Epithelial cell of esophagus (primary cell): ENCODE results near the gene ARHGEF7.

Experiments used
- DNase-seq: peaks from one replicate; pipeline ENCODE4 v3.0.0; 2010; ENCODE audit warnings: low read depth
- H3K4me3 ChIP-seq: 2 replicates; pipeline ENCODE4 v1.5.1; 2011; ENCODE audit warnings: mild to moderate bottlenecking, low read length, control low read depth
- TF ChIP-seq, protein P1 (sequence below): IDR thresholded peaks from 2 replicates; pipeline ENCODE4 v1.5.1; 2011; ENCODE audit warnings: low read depth, mild to moderate bottlenecking, low read length, control low read depth, inconsistent platforms; ENCODE audit not compliant: insufficient read depth; ENCODE audit errors: missing control alignments

The ARHGEF7 gene

DNA sequence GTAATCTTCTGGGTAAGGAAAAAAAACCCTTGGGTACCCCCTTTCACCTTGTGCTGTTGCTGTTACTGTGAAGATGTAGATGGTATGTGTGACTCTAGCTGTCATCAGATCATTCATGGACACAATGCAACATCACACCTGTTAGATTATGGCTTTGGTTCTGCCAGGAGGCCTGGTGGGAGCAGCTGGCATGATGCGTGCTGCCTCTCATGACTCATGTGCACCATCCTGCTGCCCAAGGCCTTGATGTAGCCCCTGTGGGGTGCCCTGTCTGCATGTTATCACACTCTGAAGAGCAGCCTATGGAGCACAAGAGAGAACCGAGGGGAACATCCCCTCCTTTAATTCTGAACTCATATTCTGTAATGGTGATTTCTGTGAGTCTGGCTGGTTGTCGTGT is 147.6 kb downstream of the ARHGEF7 start:
- no peak for DNase-seq
- H3K4me3 ChIP-seq = no peak overlapping the region
- TF ChIP-seq, protein P1, sequence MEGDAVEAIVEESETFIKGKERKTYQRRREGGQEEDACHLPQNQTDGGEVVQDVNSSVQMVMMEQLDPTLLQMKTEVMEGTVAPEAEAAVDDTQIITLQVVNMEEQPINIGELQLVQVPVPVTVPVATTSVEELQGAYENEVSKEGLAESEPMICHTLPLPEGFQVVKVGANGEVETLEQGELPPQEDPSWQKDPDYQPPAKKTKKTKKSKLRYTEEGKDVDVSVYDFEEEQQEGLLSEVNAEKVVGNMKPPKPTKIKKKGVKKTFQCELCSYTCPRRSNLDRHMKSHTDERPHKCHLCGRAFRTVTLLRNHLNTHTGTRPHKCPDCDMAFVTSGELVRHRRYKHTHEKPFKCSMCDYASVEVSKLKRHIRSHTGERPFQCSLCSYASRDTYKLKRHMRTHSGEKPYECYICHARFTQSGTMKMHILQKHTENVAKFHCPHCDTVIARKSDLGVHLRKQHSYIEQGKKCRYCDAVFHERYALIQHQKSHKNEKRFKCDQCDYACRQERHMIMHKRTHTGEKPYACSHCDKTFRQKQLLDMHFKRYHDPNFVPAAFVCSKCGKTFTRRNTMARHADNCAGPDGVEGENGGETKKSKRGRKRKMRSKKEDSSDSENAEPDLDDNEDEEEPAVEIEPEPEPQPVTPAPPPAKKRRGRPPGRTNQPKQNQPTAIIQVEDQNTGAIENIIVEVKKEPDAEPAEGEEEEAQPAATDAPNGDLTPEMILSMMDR = no peak

DNA sequence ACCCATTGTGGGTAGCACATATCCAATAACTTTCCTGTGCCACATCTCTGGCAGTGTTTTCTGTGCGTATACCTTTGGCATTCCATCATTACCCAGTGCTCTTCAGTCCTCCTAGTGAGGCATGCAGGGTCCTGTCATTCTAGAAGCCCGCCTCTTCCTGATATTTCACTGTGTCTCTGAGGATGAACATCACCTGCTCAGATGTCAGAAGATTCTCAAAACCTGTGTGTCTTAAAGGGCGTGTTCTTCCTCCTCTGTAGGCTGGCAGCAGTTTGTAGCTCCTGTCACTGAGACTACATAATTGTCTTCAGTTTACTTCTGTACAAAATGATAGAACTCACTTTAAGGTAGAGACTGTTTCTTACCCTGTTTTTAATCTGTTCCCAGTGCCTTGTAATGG is 148.5 kb downstream of the ARHGEF7 start:
- no peak overlapping the region for H3K4me3 ChIP-seq
- TF ChIP-seq, protein P1 = no peak
- no peak for DNase-seq

DNA sequence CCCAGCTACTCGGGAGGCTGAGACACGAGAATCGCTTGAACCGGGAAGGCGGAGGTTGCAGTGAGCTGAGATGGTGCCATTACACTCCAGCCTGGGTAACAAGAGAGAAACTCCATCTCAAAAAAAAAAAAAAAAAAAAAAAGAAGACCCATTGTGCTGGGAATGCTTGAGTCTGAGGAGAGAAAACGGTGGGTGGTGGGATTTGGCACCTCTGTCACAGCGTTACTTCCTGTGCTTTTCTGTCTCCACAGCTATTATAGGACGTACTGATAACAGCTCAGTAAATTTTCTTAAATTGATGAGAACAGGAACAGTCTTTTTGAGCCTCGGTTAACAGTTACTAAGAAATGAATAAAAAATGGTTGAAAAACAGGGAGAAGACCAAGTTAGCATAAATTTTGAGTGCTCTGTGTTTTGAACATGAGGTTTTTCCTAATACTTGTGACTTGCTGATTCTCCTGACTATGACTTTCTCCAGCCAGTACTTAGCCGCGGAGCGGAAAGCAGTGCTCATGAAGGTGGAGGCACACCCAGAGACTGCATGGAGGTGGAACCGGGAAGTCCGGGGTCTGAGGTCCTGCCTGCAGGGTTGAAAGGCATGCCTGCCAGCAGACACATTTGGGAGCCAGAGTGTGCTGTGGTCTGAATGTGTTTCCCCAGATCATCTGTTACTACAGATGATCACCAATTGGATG is 150.0 kb downstream of the ARHGEF7 start:
- no peak overlapping the region for H3K4me3 ChIP-seq
- TF ChIP-seq, protein P1 = no peak
- no peak for DNase-seq

DNA sequence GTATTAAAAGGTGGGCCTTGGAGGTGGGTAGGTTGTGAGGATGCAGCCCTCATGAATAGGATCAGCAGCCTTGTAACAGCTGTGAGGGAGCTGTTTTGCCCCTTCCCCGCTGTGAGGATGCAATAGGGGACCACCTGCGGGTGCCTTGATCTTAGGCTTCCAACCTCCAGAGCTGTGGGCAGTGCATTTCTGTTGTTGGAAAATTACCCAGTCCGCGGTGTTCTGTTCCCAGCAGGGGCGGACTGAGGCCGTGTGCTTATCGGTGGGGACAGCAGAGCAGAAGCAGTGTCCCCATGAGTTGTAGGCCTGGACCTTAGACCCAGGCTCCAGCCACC is 150.6 kb downstream of the ARHGEF7 start:
- TF ChIP-seq, protein P1 = no peak
- no peak overlapping the region for H3K4me3 ChIP-seq
- DNase-seq = no peak

DNA sequence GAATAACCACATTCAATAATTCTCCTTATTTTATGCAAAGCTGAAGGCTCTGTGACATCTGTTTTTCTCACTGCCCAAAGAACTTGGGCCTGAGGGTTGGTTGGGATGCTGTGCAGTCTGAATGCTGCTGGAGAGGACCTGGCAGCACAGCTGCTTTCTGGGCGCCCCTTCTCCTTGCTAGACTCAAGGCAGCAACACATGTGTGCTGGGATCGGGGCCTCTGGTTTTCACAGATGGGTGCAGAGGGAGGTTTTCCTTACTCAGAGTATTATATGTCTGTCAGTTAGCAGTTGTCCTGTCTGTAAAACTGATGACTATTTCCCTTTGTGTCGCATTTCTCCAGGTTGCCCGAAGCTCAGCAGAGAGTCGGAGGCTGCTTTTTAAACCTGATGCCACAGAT is 152.1 kb downstream of the ARHGEF7 start:
- no peak for DNase-seq
- no peak overlapping the region for H3K4me3 ChIP-seq
- TF ChIP-seq, protein P1 = no peak

DNA sequence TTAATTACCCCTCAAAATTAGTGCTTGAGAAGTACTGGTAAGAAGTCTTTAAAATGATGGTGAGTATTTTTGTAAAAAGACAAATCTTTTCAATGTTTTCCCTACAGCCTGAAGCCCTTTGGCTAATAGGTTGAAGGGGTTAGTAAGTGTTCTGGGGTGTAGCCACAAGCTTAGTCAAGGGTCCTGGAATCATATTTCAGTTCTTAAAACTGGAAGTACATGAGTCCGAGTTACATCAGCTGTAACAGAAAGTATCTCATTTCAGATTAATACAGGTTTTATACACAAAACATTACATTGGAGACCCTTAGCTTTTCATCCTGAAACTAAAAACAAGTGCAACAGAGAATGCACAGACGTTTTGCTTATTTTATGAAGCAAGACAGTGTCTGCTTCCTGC is 152.7 kb downstream of the ARHGEF7 start:
- H3K4me3 ChIP-seq = no peak overlapping the region
- DNase-seq = no peak
- TF ChIP-seq, protein P1 = no peak

DNA sequence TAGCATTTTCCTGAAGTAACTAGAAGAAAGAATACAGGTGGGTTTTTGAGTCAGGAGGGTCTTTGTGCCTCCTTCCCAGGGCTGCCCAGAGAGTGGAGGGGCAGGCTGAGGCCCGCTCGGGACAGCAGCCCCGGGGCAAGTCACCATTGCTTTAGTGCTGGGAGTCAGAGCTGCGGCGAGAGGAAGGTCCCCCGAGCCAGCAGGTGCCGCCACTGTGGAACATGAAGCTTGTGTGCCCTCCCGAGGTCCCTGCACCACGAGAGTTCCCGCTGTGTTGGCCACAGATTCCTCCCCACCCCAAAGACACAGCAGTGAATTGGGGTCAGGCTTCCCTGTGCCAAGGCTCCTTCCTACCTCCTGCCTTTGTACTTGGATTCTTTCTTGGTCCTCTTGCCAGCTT is 154.4 kb downstream of the ARHGEF7 start:
- TF ChIP-seq, protein P1 = no peak
- H3K4me3 ChIP-seq = no peak overlapping the region
- no peak for DNase-seq
